Thoracic aorta (tissue), 2 donors: ENCODE results near the gene PPP6R2. TPM values are rescaled to one million over a fixed set of nuclear protein-coding genes. Genes with fewer than 3 reads are reported as not detected.
"Not testable (repeated sequence)": the region's sequence is repeated elsewhere in the genome, so short reads cannot be mapped to it uniquely, and the experiment has no call there.

Experiments
- ATAC-seq: fragments of 150-250 bp; one replicate; pipeline ENCODE4 v1.8.0; 2017; ENCODE audit warnings: low read depth; ENCODE audit not compliant: insufficient number of reproducible peaks, low FRiP score
- DNase-seq: peaks from one replicate; pipeline ENCODE4 v3.0.0-alpha.2; 2020; ENCODE audit warnings: low spot score
- H3K27ac ChIP-seq, 2 donors: fragments of 200-600 bp; sonication (generic); 1 replicate in 1 of 2; 2 replicates in 1 of 2; pipeline ENCODE4 v1.5.1; 2016; ENCODE audit warnings: mild to moderate bottlenecking in 2 of 2, moderate library complexity in 2 of 2
- H3K27me3 ChIP-seq: fragments of 200-600 bp; sonication (generic); replicated peaks from 2 replicates; pipeline ENCODE4 v1.6.0; 2016; ENCODE audit warnings: mild to moderate bottlenecking; ENCODE audit not compliant: insufficient read depth
- H3K36me3 ChIP-seq: fragments of 200-600 bp; sonication (generic); one replicate; pipeline ENCODE4 v1.5.1; 2016
- H3K4me1 ChIP-seq, 2 donors: fragments of 200-600 bp; sonication (generic); 1 replicate in 1 of 2; 2 replicates in 1 of 2; pipeline versions ENCODE4 v1.5.1 to v1.6.0; 2016; ENCODE audit warnings: low read depth in 2 of 2, mild to moderate bottlenecking in 1 of 2; ENCODE audit not compliant: control insufficient read depth in 1 of 2
- H3K4me3 ChIP-seq: fragments of 200-600 bp; sonication (generic); 2 replicates; pipeline ENCODE4 v1.5.1; 2016; ENCODE audit warnings: mild to moderate bottlenecking
- H3K9me3 ChIP-seq: fragments of 200-600 bp; sonication (generic); 2 replicates; pipeline ENCODE4 v1.5.1; 2016
- total RNA-seq, 2 donors: library from RNA; depleted of rRNA; stranded (reverse); fragments of >200 nt; gene quantifications; one replicate each; pipeline versions ENCODE4 v1.1.0 to v1.2.3, GENCODE V29; 2016
- TF ChIP-seq, protein P1 (sequence below): fragments of 200-600 bp; sonication (generic); IDR thresholded peaks from one replicate; pipeline ENCODE4 v1.5.1; 2019; ENCODE audit warnings: antibody characterized with exemption

Gene PPP6R2
- total RNA-seq, 2 donors from 2014 or later = 61.2 to 73.6 TPM

DNA sequence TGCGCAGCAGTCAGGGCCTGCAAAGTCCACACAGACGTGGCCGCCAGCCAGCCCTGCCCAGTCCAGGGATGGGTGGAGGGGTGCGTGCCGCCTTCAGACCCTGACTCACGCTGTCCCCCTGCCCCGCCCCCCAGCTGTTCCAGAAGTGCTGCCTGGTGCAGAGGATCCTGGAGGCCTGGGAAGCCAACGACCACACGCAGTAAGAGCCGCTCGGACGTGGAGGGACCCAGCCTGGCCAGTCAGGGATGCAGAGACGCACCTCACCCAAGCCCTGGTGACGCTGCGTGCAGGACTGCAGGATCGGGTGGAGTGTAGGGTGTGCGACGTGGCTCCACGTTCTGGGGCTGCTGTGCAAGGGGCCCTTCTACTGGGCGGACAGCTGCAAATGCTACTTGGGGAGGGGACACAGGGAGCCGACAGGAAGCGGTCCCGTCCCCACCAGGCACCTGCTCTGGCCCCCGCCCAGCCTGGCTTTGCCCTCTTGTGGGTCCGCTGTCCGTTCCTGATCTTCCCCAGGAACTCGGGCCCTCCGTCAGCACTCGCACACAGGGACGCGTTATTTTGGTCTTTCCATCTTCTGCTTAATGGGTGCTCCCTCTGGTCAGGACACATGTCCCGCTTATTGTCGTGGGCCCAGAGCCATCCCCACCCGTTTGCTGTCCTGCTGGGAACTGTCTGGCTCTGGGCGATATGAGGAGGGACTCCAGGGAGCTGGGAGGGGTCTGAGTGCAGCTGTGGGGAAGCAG is 89.2 kb downstream of the PPP6R2 start:
- ATAC-seq = no peak
- H3K36me3 ChIP-seq = peaks cover 49% of the 10 kb centered on the region

DNA sequence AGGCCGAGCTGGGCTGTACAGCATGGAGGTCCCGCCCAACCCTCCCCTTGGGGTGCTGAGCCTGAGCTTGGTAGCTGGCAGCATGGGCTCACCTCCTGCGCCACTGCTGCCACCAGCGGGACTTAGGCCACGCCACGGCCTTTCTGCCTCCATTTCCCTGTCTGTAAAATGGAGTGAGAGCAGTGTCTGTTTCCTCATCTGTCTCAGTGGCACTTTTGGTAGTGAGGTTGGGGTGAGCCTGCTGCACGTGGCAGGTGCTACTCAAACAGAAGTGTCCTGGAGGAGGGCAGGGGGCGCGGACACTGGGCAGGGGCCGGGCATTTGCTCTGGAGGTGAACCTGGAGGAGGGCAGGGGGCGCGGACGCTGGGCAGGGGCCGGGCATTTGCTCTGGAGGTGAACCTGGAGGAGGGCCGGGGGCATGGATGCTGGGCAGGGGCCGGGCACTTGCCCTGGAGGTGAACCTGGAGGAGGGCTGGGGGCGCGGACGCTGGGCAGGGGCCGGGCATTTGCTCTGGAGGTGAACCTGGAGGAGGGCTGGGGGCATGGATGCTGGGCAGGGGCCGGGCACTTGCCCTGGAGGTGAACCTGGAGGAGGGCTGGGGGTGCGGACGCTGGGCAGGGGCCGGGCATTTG is 89.9 kb downstream of the PPP6R2 start:
- not testable (repeated sequence) for H3K4me3 ChIP-seq, ATAC-seq, H3K27me3 ChIP-seq, H3K4me1 ChIP-seq, H3K9me3 ChIP-seq, DNase-seq, H3K27ac ChIP-seq
- H3K36me3 ChIP-seq = peaks cover 55% of the 10 kb centered on the region

More for the DNA sequence above, 89.2 kb downstream of the PPP6R2 start:
- H3K27me3 ChIP-seq = no peaks in the 10 kb centered on the region
- H3K9me3 ChIP-seq = no peaks in the 10 kb centered on the region
- TF ChIP-seq, protein P1, sequence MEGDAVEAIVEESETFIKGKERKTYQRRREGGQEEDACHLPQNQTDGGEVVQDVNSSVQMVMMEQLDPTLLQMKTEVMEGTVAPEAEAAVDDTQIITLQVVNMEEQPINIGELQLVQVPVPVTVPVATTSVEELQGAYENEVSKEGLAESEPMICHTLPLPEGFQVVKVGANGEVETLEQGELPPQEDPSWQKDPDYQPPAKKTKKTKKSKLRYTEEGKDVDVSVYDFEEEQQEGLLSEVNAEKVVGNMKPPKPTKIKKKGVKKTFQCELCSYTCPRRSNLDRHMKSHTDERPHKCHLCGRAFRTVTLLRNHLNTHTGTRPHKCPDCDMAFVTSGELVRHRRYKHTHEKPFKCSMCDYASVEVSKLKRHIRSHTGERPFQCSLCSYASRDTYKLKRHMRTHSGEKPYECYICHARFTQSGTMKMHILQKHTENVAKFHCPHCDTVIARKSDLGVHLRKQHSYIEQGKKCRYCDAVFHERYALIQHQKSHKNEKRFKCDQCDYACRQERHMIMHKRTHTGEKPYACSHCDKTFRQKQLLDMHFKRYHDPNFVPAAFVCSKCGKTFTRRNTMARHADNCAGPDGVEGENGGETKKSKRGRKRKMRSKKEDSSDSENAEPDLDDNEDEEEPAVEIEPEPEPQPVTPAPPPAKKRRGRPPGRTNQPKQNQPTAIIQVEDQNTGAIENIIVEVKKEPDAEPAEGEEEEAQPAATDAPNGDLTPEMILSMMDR = no peak
- no peak for DNase-seq
- H3K4me3 ChIP-seq = no peak overlapping the region
- H3K4me1 ChIP-seq = no peaks in the 10 kb centered on the region
- H3K27ac ChIP-seq = no peak overlapping the region

DNA sequence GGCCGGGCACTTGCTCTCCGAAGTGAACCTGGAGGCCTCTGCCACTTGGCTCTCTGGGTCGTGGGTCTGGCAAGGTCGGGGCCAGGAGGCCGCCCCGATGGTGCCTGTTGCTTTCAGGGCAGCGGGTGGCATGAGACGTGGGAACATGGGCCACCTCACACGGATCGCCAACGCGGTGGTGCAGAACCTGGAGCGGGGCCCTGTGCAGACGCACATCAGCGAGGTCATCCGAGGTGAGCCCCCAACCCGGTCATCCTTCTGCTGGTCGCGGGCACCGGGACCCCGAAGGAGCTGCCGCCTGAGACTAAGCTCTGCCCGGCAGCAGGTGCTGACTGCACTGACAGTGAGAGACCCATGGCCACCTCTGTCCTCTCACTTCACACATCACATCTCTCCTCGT is 91.7 kb downstream of the PPP6R2 start:
- ATAC-seq (no peak), DNase-seq (no peak)
- H3K9me3 ChIP-seq = no peaks in the 10 kb centered on the region
- H3K27me3 ChIP-seq = no peaks in the 10 kb centered on the region
- no peaks in the 10 kb centered on the region for H3K4me1 ChIP-seq
- H3K4me3 ChIP-seq = no peak overlapping the region
- TF ChIP-seq, protein P1 = no peak
- H3K27ac ChIP-seq = no peak overlapping the region
- peaks cover 72% of the 10 kb centered on the region for H3K36me3 ChIP-seq

DNA sequence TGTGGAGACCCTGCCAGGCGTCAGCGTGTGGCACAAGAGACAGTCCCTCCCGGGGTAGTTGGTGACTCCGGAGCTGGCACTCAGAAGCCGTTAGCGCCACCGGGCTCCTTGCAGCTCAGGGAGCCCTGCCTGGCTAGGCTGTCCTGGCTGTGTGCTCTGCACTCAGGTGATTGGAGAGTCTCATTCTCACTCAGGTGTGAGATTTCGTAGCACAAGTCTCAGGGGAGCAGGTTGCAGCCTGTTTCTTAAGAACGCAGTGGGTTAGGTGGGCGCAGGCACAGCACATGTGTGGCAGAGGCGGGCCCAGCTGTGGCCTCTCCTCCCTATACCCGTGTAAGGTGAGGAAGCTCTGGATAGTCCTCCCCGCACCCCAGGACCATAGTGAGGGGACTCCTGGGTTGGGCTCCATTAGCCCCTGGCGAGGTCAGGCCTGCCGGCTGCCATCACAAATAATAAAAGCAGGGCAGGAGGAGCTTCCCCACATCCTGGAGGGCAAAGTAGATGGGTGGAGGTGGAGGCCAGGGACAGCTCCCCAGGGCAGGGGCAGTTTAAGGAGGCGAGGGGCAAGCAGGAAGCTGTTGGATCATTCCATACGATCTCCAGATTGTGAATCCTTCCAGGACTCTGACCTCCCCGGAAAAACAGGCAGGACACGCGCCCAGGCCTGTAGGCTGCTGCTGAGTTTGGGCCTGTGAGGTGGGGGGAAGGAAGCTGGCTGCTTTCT is 92.3 kb downstream of the PPP6R2 start:
- no peaks in the 10 kb centered on the region for H3K4me1 ChIP-seq
- H3K9me3 ChIP-seq = no peaks in the 10 kb centered on the region
- H3K27me3 ChIP-seq = no peaks in the 10 kb centered on the region
- DNase-seq = no peak
- TF ChIP-seq, protein P1 = no peak
- peaks cover 72% of the 10 kb centered on the region for H3K36me3 ChIP-seq
- no peak for ATAC-seq
- no peak overlapping the region for H3K4me3 ChIP-seq
- no peak overlapping the region for H3K27ac ChIP-seq

DNA sequence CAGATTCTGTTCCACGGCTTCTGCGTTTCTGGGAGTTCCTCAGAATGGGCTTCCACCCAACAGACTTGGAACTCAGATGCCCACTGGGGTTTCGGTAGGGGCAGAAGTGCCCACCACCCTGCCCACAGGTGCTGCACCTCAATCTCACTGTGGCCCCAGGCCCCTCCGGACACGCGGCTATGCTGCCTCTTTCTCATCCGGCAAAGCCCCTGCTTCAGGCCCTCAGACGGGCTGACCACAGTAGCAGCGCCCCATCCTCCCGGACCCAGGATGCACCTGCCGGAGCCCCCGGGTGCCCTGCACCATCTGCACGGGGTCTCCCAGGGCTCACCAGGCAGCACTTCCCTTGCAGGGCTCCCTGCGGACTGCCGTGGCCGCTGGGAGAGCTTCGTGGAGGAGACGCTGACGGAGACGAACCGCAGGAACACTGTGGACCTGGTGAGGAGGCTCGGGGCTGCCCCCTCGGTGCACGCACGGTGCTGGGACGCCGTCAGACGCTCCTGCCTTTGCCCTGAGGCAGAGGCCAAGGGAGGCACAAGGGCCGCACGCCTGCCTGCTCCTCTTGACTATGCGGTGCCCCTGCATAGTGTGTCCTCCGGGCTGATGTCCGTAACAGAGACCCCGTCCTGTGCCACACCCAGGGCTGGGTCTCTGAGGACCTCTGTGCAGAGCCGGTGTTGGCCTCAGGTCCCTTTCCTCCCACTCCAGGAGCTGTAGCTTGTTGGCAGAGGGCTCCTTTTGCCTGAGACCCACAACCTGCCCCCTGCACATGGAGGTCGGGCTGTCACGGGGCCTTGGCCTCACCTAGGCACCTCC is 93.1 kb downstream of the PPP6R2 start:
- H3K9me3 ChIP-seq = no peaks in the 10 kb centered on the region
- no peak for ATAC-seq
- H3K4me3 ChIP-seq = no peak overlapping the region
- no peaks in the 10 kb centered on the region for H3K4me1 ChIP-seq
- no peak for DNase-seq
- no peak overlapping the region for H3K27ac ChIP-seq
- TF ChIP-seq, protein P1 = no peak
- peaks cover 75% of the 10 kb centered on the region for H3K36me3 ChIP-seq
- H3K27me3 ChIP-seq = no peaks in the 10 kb centered on the region
